Neural cell (in vitro differentiated cells): ENCODE results near the gene MDH2. TPM values are rescaled to one million over a fixed set of nuclear protein-coding genes. Genes with fewer than 3 reads are reported as not detected.
"Not testable (repeated sequence)": the region's sequence is repeated elsewhere in the genome, so short reads cannot be mapped to it uniquely, and the experiment has no call there.

Experiments
- H2AFZ ChIP-seq: fragments of 200-600, 300-800 bp; sonication (generic), shearing (Covaris generic); 2 replicates; pipeline ENCODE4 v1.6.0; 2014; ENCODE audit warnings: low read depth, mild to moderate bottlenecking, antibody characterized with exemption, low read length, moderate library complexity
- H3F3A ChIP-seq: fragments of 200-600 bp; shearing (Covaris generic); 2 replicates; pipeline ENCODE4 v1.6.1; 2016; ENCODE audit warnings: mild to moderate bottlenecking, moderate library complexity, mixed read lengths, antibody characterized with exemption, low read length; ENCODE audit not compliant: insufficient read depth, poor library complexity, severe bottlenecking
- H3K27ac ChIP-seq: fragments of 200-600, 300-800 bp; sonication (generic), shearing (Covaris generic); 2 replicates; pipeline ENCODE4 v1.5.1; 2014; ENCODE audit warnings: mild to moderate bottlenecking, low read length, moderate library complexity
- H3K27me3 ChIP-seq: fragments of 300-800, 200-600 bp; sonication (generic), shearing (Covaris generic); 2 replicates; pipeline ENCODE4 v1.6.0; 2014; ENCODE audit warnings: mild to moderate bottlenecking, low read depth, low read length, moderate library complexity; ENCODE audit not compliant: insufficient read depth
- H3K36me3 ChIP-seq: fragments of 300-800, 200-600 bp; sonication (generic), shearing (Covaris generic); 2 replicates; pipeline ENCODE4 v1.5.1; 2014; ENCODE audit warnings: mild to moderate bottlenecking, antibody characterized with exemption, low read length, moderate library complexity; ENCODE audit not compliant: insufficient read depth
- H3K4me2 ChIP-seq: fragments of 300-800, 200-600 bp; sonication (generic), shearing (Covaris generic); 2 replicates; pipeline ENCODE4 v1.6.0; 2014; ENCODE audit warnings: mild to moderate bottlenecking, low read length
- H3K4me3 ChIP-seq: fragments of 300-800, 200-600 bp; sonication (generic), shearing (Covaris generic); 2 replicates; pipeline ENCODE4 v1.5.1; 2014; ENCODE audit warnings: mild to moderate bottlenecking, low read length, moderate library complexity
- H3K79me2 ChIP-seq: fragments of 200-600 bp; shearing (Covaris generic); replicated peaks from 2 replicates; pipeline ENCODE4 v1.6.0; 2014; ENCODE audit warnings: mild to moderate bottlenecking, low read length, moderate library complexity; ENCODE audit not compliant: insufficient read depth
- H3K9ac ChIP-seq: fragments of 300-800, 200-600 bp; sonication (generic), shearing (Covaris generic); 2 replicates; pipeline ENCODE4 v1.6.1; 2016; ENCODE audit warnings: mild to moderate bottlenecking, low read length, mixed read lengths
- H3K9me2 ChIP-seq: fragments of 200-600 bp; shearing (Covaris generic); 2 replicates; pipeline ENCODE4 v1.6.1; 2016; ENCODE audit warnings: mild to moderate bottlenecking, low read length, mixed read lengths; ENCODE audit not compliant: insufficient read depth
- H3K9me3 ChIP-seq: fragments of 200-600, 300-800 bp; sonication (generic), shearing (Covaris generic); 2 replicates; pipeline ENCODE4 v1.6.1; 2016; ENCODE audit warnings: mild to moderate bottlenecking, mixed run types, low read length, moderate library complexity, mixed read lengths
- H4K20me1 ChIP-seq: fragments of 200-600 bp; shearing (Covaris generic); 2 replicates; pipeline ENCODE4 v1.6.1; 2016; ENCODE audit warnings: mild to moderate bottlenecking, mixed run types; ENCODE audit not compliant: insufficient read depth
- EP300 ChIP-seq: fragments of 450-650 bp; conservative IDR thresholded peaks from 2 replicates; pipeline ENCODE4 v1.6.1; 2014; ENCODE audit warnings: antibody characterized with exemption, mild to moderate bottlenecking, moderate library complexity; ENCODE audit not compliant: poor library complexity, severe bottlenecking
- EZH2 ChIP-seq: fragments of 200-600, 300-800 bp; shearing (Covaris generic), sonication (generic); IDR thresholded peaks from 2 replicates; pipeline ENCODE4 v1.6.1; 2014; ENCODE audit warnings: antibody characterized with exemption, low read length, borderline replicate concordance, mild to moderate bottlenecking; ENCODE audit not compliant: insufficient read depth, poor library complexity, severe bottlenecking
- MXI1 ChIP-seq: fragments of 450-650 bp; conservative IDR thresholded peaks from 2 replicates; pipeline ENCODE4 v1.6.1; 2014; ENCODE audit warnings: antibody characterized with exemption, mild to moderate bottlenecking; ENCODE audit not compliant: poor library complexity, severe bottlenecking
- POLR2AphosphoS5 ChIP-seq: IDR thresholded peaks from 2 replicates; pipeline ENCODE4 v1.6.1; 2012
- RAD21 ChIP-seq: fragments of 450-650 bp; conservative IDR thresholded peaks from 2 replicates; pipeline ENCODE4 v1.6.1; 2014; ENCODE audit warnings: antibody characterized with exemption, mild to moderate bottlenecking, moderate library complexity
- REST ChIP-seq: IDR thresholded peaks from 2 replicates; pipeline ENCODE4 v1.6.1; 2012; ENCODE audit warnings: borderline replicate concordance
- SMC3 ChIP-seq: fragments of 450-650 bp; conservative IDR thresholded peaks from 2 replicates; pipeline ENCODE4 v1.6.1; 2014; ENCODE audit warnings: antibody characterized with exemption, mild to moderate bottlenecking, moderate library complexity; ENCODE audit not compliant: poor library complexity
- TAF1 ChIP-seq: IDR thresholded peaks from 2 replicates; pipeline ENCODE4 v1.6.1; 2012; ENCODE audit warnings: low read depth
- polyA plus RNA-seq: library from polyadenylated mRNA; depleted of rRNA; stranded (reverse); fragments of >200 nt; gene quantifications from 2 replicates; pipeline ENCODE4 v1.2.3, GENCODE V29; 2014
- TF ChIP-seq, protein P1 (sequence below): fragments of 450-650 bp; IDR thresholded peaks from 2 replicates; pipeline ENCODE4 v1.5.1; 2014; ENCODE audit warnings: antibody characterized with exemption, mild to moderate bottlenecking, moderate library complexity; ENCODE audit not compliant: poor library complexity, severe bottlenecking

Gene MDH2
- polyA plus RNA-seq, 1 donor from 2014 or later = 60.5 TPM

DNA sequence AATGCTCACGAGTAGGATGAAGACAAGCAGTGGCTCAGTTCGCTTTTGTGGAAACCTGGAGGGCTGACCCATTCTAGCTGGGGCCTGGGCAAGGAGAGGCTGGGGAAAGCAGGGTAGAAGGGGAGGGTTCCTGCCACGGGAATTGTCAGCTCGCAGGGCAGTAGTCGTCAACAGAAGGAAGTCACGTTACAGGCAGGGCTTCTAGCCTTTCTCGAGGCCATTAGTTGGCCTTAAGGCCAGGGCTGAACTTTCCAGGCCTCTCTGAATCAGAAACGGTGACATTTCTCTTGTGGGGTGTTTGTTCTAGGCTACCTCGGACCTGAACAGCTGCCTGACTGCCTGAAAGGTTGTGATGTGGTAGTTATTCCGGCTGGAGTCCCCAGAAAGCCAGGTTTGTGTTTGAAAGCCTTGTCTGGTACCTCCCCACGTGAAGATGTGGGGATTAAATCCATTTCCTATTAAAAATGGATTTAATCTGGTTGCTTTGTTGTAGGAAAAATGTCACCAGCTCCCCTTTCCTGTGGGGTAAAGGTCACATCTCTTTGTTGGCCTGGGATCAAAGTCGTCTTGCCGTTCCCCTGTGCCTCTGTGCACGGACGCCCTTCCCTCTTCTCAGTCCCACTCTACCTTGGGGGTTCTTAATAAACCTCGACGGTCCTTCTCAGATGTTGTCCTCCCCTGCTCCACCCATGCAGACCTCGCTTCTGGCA, 9.4 kb downstream of the MDH2 start:
- Histone ChIP-seq H3K4me2 (no peak overlapping the region), H4K20me1 (no peaks in the 10 kb centered on the region), H2AFZ (no peak overlapping the region), H3K9me3 (no peaks in the 10 kb centered on the region), H3F3A (no peaks in the 10 kb centered on the region), H3K36me3 (no peaks in the 10 kb centered on the region), H3K27me3 (no peaks in the 10 kb centered on the region), H3K79me2 (no peaks in the 10 kb centered on the region), H3K9me2 (no peaks in the 10 kb centered on the region), H3K9ac (no peak overlapping the region), H3K4me3 (no peak overlapping the region), H3K27ac (no peak overlapping the region)
- no peak for TF ChIP-seq REST
- no peak for TF ChIP-seq MXI1
- no peak for TF ChIP-seq TAF1
- no peak for TF ChIP-seq SMC3
- TF ChIP-seq, protein P1, sequence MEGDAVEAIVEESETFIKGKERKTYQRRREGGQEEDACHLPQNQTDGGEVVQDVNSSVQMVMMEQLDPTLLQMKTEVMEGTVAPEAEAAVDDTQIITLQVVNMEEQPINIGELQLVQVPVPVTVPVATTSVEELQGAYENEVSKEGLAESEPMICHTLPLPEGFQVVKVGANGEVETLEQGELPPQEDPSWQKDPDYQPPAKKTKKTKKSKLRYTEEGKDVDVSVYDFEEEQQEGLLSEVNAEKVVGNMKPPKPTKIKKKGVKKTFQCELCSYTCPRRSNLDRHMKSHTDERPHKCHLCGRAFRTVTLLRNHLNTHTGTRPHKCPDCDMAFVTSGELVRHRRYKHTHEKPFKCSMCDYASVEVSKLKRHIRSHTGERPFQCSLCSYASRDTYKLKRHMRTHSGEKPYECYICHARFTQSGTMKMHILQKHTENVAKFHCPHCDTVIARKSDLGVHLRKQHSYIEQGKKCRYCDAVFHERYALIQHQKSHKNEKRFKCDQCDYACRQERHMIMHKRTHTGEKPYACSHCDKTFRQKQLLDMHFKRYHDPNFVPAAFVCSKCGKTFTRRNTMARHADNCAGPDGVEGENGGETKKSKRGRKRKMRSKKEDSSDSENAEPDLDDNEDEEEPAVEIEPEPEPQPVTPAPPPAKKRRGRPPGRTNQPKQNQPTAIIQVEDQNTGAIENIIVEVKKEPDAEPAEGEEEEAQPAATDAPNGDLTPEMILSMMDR = no peak
- TF ChIP-seq EZH2 = no peak
- TF ChIP-seq RAD21 = no peak
- TF ChIP-seq EP300 = no peak
- no peak for TF ChIP-seq POLR2AphosphoS5

- Histone ChIP-seq H3K4me3 (no peak overlapping the region), H3K27me3 (no peaks in the 10 kb centered on the region), H3K9me2 (no peaks in the 10 kb centered on the region), H2AFZ (no peak overlapping the region), H3K27ac (no peak overlapping the region), H3K79me2 (no peaks in the 10 kb centered on the region), H3K36me3 (no peaks in the 10 kb centered on the region), H3K9me3 (no peaks in the 10 kb centered on the region), H3K4me2 (no peak overlapping the region), H3F3A (no peaks in the 10 kb centered on the region), H4K20me1 (no peaks in the 10 kb centered on the region), H3K9ac (no peak overlapping the region)
- no peak for TF ChIP-seq EP300
- no peak for TF ChIP-seq REST
- TF ChIP-seq MXI1 = no peak
- TF ChIP-seq EZH2 = no peak
- no peak for TF ChIP-seq SMC3
- TF ChIP-seq POLR2AphosphoS5 = no peak
Measured at GRCh38 chr7:76057813-76058145, 9.9 kb downstream of the MDH2 start.

DNA sequence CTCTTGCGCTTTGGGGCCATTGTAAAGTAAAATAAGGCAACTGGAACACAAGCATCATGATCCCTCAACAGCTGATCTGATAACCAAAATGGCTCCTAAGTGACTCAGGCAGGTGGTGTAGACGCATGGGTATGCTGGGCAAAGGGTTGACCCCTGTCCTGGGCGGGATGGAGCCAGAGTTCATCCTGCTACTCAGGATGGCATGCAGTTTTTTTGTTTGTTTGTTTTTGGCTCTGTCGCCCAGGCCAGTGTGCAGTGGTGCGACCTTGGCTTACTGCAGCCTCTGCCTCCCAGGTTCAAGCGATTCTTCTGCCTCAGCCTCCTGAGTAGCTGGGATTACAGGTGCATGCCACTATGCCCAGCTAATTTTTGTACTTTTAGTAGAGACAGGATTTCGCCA, 10.8 kb downstream of the MDH2 start:
- not testable (repeated sequence) for H3K36me3 ChIP-seq, H3K9ac ChIP-seq, H4K20me1 ChIP-seq, H3K79me2 ChIP-seq, H3K4me3 ChIP-seq, H3K27ac ChIP-seq, H3K27me3 ChIP-seq, H3K9me3 ChIP-seq, H2AFZ ChIP-seq, H3K9me2 ChIP-seq, H3F3A ChIP-seq, H3K4me2 ChIP-seq
